ENCODE measurements around the gene BICD1.

DNA sequence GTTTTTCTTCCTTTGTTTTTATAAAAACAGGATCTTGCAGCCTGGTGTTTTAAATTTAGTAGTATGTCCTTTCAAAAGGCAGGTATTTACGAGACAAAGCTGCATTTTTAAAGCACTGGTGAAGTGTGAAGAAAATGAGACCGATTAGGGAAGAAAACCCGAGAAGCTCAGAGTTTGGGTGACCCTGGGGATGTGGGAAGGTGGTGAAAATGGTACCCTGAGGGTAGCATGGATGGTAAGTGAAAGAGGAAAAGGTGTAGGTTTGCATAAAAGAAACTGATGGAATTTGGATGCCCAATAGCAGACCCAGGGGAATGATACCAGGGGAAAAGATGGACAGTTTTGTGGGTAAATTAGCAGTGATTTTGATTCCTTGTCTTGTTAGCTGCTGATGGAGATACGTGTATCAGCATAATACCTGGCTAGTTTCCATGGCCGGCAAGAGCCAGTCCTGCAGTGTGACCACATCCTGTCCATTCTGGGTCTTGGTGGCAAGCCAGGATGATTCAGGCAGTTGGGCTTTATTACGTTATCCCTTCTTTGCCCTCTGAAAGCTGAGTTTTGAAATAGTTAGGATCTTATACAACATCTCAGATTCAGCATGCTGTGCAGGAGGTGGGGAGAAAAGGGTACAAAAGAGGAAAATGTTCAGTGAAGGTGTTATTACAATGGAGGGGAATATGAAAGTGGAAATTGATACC lies 8.9 kb downstream of the BICD1 start:
- TF ChIP-seq POLR2AphosphoS5 (IDR thresholded peaks at IDR 0.05) = peak in 1 of 3 donors; percentile 78
- TF ChIP-seq, protein P1, sequence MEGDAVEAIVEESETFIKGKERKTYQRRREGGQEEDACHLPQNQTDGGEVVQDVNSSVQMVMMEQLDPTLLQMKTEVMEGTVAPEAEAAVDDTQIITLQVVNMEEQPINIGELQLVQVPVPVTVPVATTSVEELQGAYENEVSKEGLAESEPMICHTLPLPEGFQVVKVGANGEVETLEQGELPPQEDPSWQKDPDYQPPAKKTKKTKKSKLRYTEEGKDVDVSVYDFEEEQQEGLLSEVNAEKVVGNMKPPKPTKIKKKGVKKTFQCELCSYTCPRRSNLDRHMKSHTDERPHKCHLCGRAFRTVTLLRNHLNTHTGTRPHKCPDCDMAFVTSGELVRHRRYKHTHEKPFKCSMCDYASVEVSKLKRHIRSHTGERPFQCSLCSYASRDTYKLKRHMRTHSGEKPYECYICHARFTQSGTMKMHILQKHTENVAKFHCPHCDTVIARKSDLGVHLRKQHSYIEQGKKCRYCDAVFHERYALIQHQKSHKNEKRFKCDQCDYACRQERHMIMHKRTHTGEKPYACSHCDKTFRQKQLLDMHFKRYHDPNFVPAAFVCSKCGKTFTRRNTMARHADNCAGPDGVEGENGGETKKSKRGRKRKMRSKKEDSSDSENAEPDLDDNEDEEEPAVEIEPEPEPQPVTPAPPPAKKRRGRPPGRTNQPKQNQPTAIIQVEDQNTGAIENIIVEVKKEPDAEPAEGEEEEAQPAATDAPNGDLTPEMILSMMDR (IDR thresholded peaks at IDR 0.05 in 8 of 11, conservative IDR thresholded peaks at IDR 0.05 in 3 of 11) = no peak

All from spleen (tissue), 7 donors.